Caco-2 (cell line): Measurements from ENCODE around the gene CEP112. TPM values are rescaled to one million over a fixed set of nuclear protein-coding genes. Genes with fewer than 3 reads are reported as not detected.

ENCODE experiments used
- BruUV-seq: library from RNA; stranded (reverse); fragments of 400-500 nt; replicated peaks from 2 replicates; lab custom pipeline; 2021; lab: Mats Ljungman, UMichigan
- CTCF ChIA-PET: fragments of 300-600 bp; sonication (Branson Sonifier 250); formaldehyde crosslinking; loops from one replicate; lab custom pipeline; 2022; ENCODE audit warnings: antibody characterized with exemption; lab: Charles Lee
- POLR2A ChIA-PET: fragments of 300-600 bp; sonication (Branson Sonifier 250); formaldehyde crosslinking; loops from one replicate; lab custom pipeline; 2022; ENCODE audit warnings: antibody characterized with exemption; lab: Charles Lee
- DNase-seq, 2 experiments: peaks; one replicate each; pipeline versions ENCODE4 v3.0.0 to v3.0.0-alpha.2; 2020 to 2022
- H3K27me3 ChIP-seq: replicated peaks from 2 replicates; pipeline ENCODE4 v1.6.0; 2011; ENCODE audit warnings: low read length; ENCODE audit not compliant: control insufficient read depth, insufficient read depth
- H3K36me3 ChIP-seq: 2 replicates; pipeline ENCODE4 v1.5.1; 2011; ENCODE audit warnings: low read length; ENCODE audit not compliant: control insufficient read depth, insufficient read depth
- H3K4me1 ChIP-seq: fragments of 250-450 bp; sonication (Bioruptor Pico); 2 replicates; pipeline ENCODE4 v1.5.1; 2020; ENCODE audit warnings: mild to moderate bottlenecking
- H3K4me3 ChIP-seq: 2 replicates; pipeline ENCODE4 v1.5.1; 2011; ENCODE audit warnings: low read depth, mild to moderate bottlenecking, control low read depth, low read length
- H3K9me3 ChIP-seq: fragments of 250-450 bp; sonication (Bioruptor Pico); 2 replicates; pipeline ENCODE4 v1.5.1; 2020; ENCODE audit warnings: mild to moderate bottlenecking, moderate library complexity
- H3K27ac Mint-ChIP-seq: one replicate; pipeline ENCODE4 v1.8.0; 2022; ENCODE audit warnings: mixed read lengths; ENCODE audit not compliant: unreplicated experiment
- H3K27me3 Mint-ChIP-seq: one replicate; pipeline ENCODE4 v1.8.0; 2022; ENCODE audit warnings: mixed read lengths; ENCODE audit not compliant: insufficient read depth, unreplicated experiment
- H3K36me3 Mint-ChIP-seq: one replicate; pipeline ENCODE4 v1.8.0; 2022; ENCODE audit warnings: mild to moderate bottlenecking, mixed read lengths; ENCODE audit not compliant: insufficient read depth, unreplicated experiment
- H3K4me1 Mint-ChIP-seq: one replicate; pipeline ENCODE4 v1.8.0; 2022; ENCODE audit warnings: low read depth, mixed read lengths; ENCODE audit not compliant: unreplicated experiment
- H3K4me3 Mint-ChIP-seq: one replicate; pipeline ENCODE4 v1.8.0; 2022; ENCODE audit warnings: mild to moderate bottlenecking, moderate library complexity, mixed read lengths; ENCODE audit not compliant: unreplicated experiment
- H3K9me3 Mint-ChIP-seq: one replicate; pipeline ENCODE4 v1.8.0; 2022; ENCODE audit warnings: mixed read lengths; ENCODE audit not compliant: unreplicated experiment
- CTCF ChIP-seq, 2 experiments: fragments of 200-600 bp in 1 of 2; IDR thresholded peaks; 1 replicate in 1 of 2; 2 replicates in 1 of 2; pipeline versions ENCODE4 v1.5.1 to v1.8.0; 2011 to 2022; ENCODE audit warnings: antibody characterized with exemption in 1 of 2, control low read depth in 1 of 2, inconsistent platforms in 1 of 2, low read depth in 1 of 2, low read length in 1 of 2, mild to moderate bottlenecking in 1 of 2, moderate library complexity in 1 of 2; ENCODE audit not compliant: insufficient read depth in 1 of 2, severe bottlenecking in 1 of 2, unreplicated experiment in 1 of 2
- intact Hi-C: fragments of 100-400 bp; cut with micrococcal nuclease; formaldehyde crosslinking; loops from one replicate; pipeline ENCODE4 v1.10.0; 2022; ENCODE audit not compliant: unreplicated experiment
- total RNA-seq: library from RNA; stranded (reverse); gene quantifications from 2 replicates; pipeline ENCODE4 v1.2.3, GENCODE V29; 2022

The CEP112 gene
- total RNA-seq, 1 experiment from 2014 or later: 4.7 TPM

- no TSS peak for BruUV-seq
- peaks cover 11% of the 10 kb centered on the region for H3K9me3 Mint-ChIP-seq
- H3K27ac Mint-ChIP-seq: no peak overlapping the region
- H3K4me3 Mint-ChIP-seq: no peak overlapping the region
- no peaks in the 10 kb centered on the region for H3K4me1 Mint-ChIP-seq
- DNase-seq: no peak
- no peak for TF ChIP-seq CTCF (IDR thresholded peaks at IDR 0.05; ENCODE audit: insufficient read depth in 1 of 2, low read depth in 1 of 2, low read length in 1 of 2, severe bottlenecking in 1 of 2, unreplicated experiment in 1 of 2)
- Histone ChIP-seq H3K4me1 (no peaks in the 10 kb centered on the region), H3K27me3 (no peaks in the 10 kb centered on the region), H3K4me3 (no peak overlapping the region), H3K36me3 (no peaks in the 10 kb centered on the region), H3K9me3 (no peaks in the 10 kb centered on the region)
- CTCF ChIA-PET: no interaction called here
- intact Hi-C loops: no loop called here
- no peaks in the 10 kb centered on the region for H3K36me3 Mint-ChIP-seq
- POLR2A ChIA-PET: no interaction called here
- peaks cover 5% of the 10 kb centered on the region for H3K27me3 Mint-ChIP-seq
Measured at GRCh38 chr17:66006654-66007053, 185.3 kb downstream of the CEP112 start.

- Mint-ChIP-seq H3K9me3 (peaks cover 20% of the 10 kb centered on the region), H3K27me3 (peaks cover 6% of the 10 kb centered on the region), H3K27ac (no peak overlapping the region), H3K36me3 (no peaks in the 10 kb centered on the region), H3K4me3 (no peak overlapping the region), H3K4me1 (no peaks in the 10 kb centered on the region)
- H3K36me3 ChIP-seq: no peaks in the 10 kb centered on the region
- TF ChIP-seq CTCF (IDR thresholded peaks at IDR 0.05; ENCODE audit: insufficient read depth in 1 of 2, low read depth in 1 of 2, low read length in 1 of 2, severe bottlenecking in 1 of 2, unreplicated experiment in 1 of 2): no peak
- H3K9me3 ChIP-seq: no peaks in the 10 kb centered on the region
- H3K4me1 ChIP-seq: no peaks in the 10 kb centered on the region
- ChIA-PET CTCF (no interaction called here), POLR2A (no interaction called here)
- H3K27me3 ChIP-seq: no peaks in the 10 kb centered on the region
- intact Hi-C loops: no loop called here
- H3K4me3 ChIP-seq: no peak overlapping the region
- DNase-seq: no peak
- BruUV-seq: no TSS peak
Measured at GRCh38 chr17:66002812-66003211, 189.1 kb downstream of the CEP112 start.

GRCh38 chr17:66002063-66002585 is 189.8 kb downstream of the CEP112 start:
- no peak for TF ChIP-seq CTCF (IDR thresholded peaks at IDR 0.05; ENCODE audit: insufficient read depth in 1 of 2, low read depth in 1 of 2, low read length in 1 of 2, severe bottlenecking in 1 of 2, unreplicated experiment in 1 of 2)
- no TSS peak for BruUV-seq
- POLR2A ChIA-PET: no interaction called here
- H3K27me3 Mint-ChIP-seq: peaks cover 6% of the 10 kb centered on the region
- no peaks in the 10 kb centered on the region for H3K36me3 Mint-ChIP-seq
- intact Hi-C loops: no loop called here
- H3K9me3 Mint-ChIP-seq: peaks cover 20% of the 10 kb centered on the region
- no peak for DNase-seq
- no peaks in the 10 kb centered on the region for H3K4me1 ChIP-seq
- H3K36me3 ChIP-seq: no peaks in the 10 kb centered on the region
- H3K27me3 ChIP-seq: no peaks in the 10 kb centered on the region
- H3K4me1 Mint-ChIP-seq: no peaks in the 10 kb centered on the region
- H3K27ac Mint-ChIP-seq: no peak overlapping the region
- no peaks in the 10 kb centered on the region for H3K9me3 ChIP-seq
- no peak overlapping the region for H3K4me3 Mint-ChIP-seq
- H3K4me3 ChIP-seq: no peak overlapping the region
- CTCF ChIA-PET: no interaction called here
